T47D (cell line): ENCODE data around the gene PCSK4.
"Not testable (repeated sequence)": the region's sequence is repeated elsewhere in the genome, so short reads cannot be mapped to it uniquely, and the experiment has no call there.

Source experiments
- DNase-seq, 2 experiments: peaks; one replicate each; pipeline versions ENCODE4 v3.0.0 to v3.0.0-alpha.2; 2011 to 2012; ENCODE audit warnings: low read depth in 1 of 2, low spot score in 1 of 2
- JUND ChIP-seq: IDR thresholded peaks from 2 replicates; pipeline ENCODE4 v1.6.1; 2012; ENCODE audit warnings: low read depth
- in situ Hi-C: cut with HindIII; loops from 2 replicates; pipeline ENCODE4 v1.10.0; 2016; ENCODE audit warnings: low sequenced_read_pairs, low pct_unique_long_range_greater_than_20kb

PCSK4 gene

DNA sequence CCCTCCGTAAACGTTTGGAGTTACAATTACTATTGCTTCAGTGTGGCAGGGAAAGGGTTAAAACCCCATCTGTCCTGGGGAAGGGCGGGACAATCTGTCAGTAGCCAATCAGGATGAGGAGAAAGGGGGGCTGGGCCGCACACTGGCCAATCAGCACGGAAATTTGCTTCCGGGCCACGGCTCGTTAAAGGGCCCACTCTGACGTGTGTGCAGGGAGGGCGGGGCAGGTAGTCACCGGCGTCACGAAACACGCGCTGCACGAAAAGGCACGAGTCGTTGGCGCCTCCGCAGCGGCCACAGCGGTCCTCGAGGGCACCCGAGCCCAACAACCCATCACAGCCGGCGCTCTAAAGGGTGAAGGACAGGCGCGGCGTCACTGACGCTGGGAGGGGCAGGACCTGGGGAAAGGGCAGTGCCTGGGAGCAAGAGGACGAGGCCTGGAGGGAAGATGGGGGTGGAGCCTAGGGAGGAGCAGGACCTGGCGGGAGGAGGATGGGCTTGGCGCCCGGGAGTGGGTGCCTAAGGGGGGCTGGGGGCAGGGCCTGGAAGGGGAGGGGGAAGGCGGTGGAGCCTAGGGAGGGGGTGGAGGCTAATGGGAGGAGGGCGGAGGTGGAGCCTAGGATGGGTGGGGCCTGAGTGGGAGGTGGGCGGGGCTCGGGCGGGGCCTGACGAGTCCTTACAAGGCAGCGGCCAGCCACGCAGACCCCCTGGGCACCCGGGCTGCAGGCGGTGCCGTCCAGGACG is 17.8 kb upstream of the PCSK4 start:
- in situ Hi-C loops: no loop called here
- DNase-seq: peak; percentile 97 to 98

DNA sequence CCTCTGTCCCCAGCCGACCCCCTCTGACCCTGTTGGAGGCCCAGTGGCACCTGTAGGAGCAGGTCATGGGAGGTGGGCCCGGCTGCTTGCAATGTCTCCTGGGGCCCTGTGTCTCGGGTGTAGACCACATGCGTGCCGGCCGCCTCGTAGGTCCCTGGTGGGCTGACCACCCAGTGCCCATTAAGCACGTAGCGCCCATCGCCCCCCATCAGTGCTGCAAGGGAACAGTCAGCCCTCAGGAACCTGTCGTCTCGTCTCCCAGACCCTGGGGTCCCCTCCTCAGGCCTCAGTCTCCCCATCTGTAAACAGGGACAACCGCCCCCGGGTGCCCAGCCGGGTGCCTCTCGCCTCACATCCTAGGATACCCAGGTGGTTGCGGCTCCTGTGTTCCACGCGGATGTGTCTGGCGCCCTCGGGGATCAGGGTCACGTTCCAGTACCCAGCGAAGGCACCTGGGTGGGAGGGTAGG is 17.1 kb upstream of the PCSK4 start:
- in situ Hi-C loops: no loop called here

More for the DNA sequence above, 17.8 kb upstream of the PCSK4 start:
- TF ChIP-seq JUND: no peak

DNA sequence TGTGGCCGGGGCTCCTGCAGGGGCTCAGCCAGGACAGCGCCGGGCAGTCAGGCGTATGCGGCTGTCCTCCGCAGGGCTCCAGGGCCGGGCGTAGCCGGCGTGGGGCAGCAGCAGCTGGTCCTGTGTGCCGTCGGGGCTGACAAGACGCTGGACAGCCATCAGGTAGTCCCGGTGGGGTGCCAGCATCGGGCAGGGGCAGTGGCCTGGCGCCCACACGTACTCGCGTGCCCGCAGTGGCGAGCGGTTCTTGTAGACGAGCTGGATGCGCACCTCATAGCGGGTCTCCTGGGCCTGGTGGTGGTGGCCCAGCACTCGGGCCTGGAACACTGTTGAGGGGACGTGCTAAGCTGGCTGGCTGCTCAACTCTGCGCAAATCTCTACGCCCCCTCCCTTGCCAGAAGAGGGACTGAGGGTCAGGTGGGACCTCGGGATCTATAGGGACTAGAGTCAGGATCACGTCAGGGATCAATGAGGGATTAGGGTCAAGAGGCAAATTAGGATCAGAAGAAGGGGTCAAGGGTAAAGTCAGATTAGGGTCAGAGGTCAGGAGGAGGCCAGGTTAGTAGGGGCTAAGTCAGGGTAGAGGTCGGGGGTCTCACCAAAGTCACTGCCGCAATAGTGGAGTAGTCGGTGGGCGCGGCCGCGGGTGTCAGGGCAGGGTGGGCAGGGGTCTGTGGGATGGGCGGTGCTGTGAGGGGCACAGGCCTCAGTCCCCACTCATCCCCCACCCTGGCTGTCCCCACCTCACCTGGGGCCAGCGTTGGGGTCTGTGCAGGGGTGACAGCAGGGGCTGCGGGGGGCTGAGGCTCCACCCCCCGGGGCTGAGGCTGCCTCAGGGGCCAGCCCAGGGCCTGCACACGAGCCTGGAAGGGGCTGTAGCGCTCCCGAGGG is 16.1 kb upstream of the PCSK4 start:
- in situ Hi-C loops: no loop called here
- DNase-seq: no peak
- TF ChIP-seq JUND: no peak

More for the DNA sequence above, 17.1 kb upstream of the PCSK4 start:
- TF ChIP-seq JUND: no peak
- no peak for DNase-seq

DNA sequence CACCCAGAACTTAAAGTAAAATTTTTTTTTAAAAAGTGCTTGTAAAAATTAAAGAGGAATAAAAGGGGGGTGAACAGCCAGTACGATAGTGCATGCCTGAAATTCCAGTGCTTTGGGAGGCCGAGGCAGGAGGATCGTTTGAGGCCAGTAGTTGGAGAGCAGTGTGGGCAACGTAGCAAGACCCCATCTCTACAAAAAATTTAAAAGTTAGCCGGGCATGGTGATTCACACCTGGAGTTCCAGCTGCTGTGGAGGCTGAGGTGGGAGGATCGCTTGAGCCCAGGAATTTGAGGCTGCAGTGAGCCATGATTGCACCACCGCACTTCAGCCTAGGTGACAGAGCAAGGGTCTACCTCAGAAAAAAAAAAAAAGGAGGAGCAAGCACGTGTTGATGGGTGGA is 14.9 kb upstream of the PCSK4 start:
- DNase-seq: no peak
- TF ChIP-seq JUND: no peak
- in situ Hi-C loops: no loop called here

DNA sequence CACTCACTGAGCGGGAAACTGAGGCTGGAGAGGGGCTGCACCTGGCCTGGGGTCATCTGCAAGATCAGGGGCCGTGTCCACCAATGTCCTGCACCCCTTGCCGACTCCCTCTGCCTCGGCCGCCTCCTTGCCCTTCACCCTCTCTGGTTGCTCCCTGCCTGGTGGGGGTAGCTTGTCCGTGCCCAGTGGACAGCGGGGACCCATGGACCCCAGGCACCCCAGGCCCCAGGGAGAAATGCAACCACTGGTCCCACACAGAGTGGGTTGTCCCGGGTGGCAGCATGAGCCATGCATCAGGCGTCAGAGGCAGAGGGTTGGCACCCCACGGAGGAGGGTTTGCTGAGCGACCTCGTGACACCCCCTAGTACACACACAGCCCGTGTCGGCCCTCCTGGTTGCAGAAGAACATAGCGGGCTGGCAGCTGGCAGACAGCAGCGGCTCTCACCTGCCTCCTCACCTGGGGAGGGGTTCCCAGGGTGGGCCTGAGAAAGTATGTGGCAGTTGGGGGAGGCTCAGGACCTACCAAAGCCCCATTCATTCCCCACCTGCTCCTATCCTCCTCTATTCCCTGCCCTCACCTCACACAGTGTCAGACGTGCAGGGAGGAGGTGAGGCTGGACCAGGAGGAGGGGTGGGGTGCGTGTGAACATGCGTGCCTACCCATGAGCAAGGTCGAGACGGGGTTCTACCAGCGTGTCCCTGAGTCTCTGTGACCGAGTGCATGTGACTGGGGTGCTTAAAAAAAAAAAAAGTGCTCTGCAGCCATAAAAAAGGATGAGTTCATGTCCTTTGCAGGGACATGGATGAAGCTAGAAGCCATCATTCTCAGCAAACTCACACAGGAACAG is 14.0 kb upstream of the PCSK4 start:
- in situ Hi-C loops: no loop called here
- TF ChIP-seq JUND: no peak
- DNase-seq: no peak

DNA sequence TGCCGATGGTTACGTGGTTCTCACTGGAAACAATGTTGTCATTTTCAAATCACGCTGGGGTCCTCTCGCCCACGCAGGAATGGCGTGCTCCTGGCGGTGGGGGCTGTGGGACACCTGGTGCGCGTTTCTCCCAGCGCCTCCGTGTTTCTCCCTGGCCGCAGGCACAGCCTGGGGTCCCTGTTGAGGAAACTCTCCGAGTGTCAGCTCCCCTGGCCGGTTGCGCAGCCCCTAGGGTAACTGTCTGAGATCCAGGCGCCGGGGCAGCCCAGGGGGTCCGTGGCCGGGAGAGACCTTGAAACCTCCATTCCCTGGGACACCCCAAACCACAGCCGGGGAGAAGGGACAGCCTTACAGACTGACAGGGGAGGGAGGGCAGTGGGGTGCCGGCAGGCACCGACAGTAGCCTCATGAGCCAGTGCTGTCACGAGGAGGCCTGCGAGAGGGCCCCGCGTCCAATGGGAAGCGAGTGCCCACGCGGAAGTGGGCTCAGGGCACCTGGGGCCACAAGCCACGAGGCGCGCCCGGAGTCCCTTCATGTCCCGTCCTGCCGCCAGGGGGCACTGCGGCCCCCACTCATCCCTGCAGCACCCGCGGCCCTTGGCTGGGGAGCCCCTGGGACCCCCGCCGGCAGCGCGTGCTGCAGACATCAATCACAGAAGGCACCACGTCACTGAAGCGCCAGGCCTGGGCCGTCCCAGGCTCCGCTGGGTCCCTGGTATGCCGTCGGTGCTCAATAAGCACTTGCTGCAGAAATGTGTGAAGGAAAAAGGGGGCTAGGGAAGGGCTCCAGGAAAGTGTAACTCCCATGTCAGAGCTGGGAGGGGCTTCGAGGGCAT is 13.2 kb upstream of the PCSK4 start:
- peak in 1 of 2 experiments; percentile 35 for DNase-seq
- no peak for TF ChIP-seq JUND
- in situ Hi-C loops: no loop called here

DNA sequence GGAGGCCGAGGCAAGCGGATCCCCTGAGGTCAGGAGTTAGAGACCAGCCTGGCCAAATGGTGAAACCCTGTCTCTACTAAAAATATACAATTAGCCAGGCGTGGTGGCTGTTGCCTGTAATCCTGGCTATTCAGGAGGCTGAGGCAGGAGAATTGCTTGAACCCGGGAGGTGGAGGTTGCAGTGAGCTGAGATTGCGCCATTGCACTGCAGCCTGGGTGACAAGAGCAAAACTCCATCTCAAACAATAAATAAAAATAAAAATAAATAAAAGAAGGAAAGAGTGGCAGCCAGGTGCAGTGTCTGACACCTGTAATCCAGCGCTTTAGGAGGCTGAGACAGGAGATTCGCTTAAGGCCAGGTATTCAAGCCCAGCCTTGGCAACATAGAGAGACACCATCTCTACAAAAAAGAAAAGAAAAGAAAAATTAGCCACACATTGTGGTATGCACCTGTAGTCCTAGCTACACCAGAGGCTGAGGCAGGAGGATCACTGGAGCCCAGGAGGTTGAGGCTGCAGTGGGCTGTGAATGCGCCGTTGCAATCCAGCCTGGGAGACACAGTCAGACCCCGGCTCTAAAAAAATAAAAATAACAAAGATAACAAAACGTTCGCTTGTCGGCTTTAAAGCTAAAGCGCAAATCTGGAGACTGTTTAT is 12.4 kb upstream of the PCSK4 start:
- DNase-seq: no peak
- no peak for TF ChIP-seq JUND
- in situ Hi-C loops: no loop called here

DNA sequence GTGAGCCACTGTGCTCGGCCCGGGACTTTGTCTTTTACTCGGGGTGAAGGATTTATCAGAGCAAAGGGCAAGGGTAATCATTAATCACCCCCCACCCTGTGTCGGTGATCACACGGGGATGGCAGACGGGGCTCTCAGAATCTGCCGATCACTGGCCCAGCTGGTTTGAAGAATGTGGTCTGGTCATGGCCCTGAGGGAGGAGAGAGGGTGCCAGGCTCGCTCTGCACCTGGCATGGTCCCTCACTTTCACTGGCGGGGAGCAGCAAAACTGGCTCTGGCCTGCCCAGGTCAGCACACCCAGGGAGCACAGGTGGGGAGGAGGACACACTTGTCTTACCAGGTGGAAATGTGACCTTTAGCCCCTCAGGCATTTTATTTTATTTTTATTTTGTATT is 11.0 kb upstream of the PCSK4 start:
- in situ Hi-C loops: no loop called here
- DNase-seq: peak in 1 of 2 experiments; percentile 90
- TF ChIP-seq JUND: no peak

DNA sequence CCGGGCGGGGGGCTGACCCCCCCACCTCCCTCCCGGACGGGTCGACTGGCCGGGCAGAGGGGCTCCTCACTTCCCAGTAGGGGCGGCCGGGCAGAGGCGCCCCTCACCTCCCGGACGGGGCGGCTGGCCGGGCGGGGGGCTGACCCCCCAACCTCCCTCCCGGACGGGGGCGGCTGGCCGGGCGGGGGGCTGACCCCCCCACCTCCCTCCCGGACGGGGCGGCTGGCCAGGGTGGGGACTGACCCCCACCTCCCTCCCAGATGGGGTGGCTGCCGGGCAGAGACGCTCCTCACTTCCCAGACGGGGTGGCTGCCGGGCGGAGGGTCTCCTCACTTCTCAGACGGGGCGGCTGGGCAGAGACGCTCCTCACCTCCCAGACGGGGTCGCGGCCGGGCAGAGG is 9.1 kb upstream of the PCSK4 start:
- in situ Hi-C loops, DNase-seq: not testable (repeated sequence)

DNA sequence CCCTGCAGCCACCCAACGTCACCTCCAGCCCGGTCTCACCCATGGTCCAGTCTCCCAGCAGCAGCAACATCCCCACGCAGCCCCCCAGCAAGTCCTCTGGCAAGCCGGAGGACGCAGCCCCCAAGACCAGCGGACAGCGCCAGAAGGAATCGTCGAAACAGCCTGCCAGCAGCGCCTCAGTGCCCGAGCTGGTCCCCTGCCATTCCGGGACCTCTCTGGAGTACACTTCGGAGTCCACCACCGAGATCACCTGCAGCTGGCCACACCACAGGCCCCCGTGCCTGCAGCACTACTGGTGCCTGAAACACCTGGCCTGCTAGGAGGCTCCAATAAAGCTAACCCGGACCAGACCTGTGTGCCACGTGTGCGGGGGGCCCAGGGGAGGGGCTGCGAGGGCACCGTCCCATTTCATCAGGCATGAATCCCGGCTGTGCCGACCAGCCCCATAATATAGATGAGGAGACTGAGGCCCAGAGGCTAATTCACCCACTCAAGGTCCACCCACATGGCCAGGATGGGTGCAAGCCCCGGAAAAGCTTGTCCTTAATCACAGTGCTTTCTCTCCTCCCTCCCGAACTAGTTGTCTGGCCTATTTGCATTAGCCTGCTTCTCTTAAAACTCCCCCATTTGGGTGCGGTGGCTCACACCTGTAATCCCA is 7.6 kb upstream of the PCSK4 start:
- in situ Hi-C loops: no loop called here
- no peak for TF ChIP-seq JUND
- no peak for DNase-seq
